T-cell (primary cell): ENCODE data around the gene LTBP3. TPM values are rescaled to one million over a fixed set of nuclear protein-coding genes. Genes with fewer than 3 reads are reported as not detected.

Experiments used
- ATAC-seq, 4 experiments: fragments of 200-7000 bp in 3 of 4; fragments of 150-1000 bp in 1 of 4; cut with Tn5 transposase; replicated peaks in 1 of 4; 1 replicate in 3 of 4; 2 replicates in 1 of 4; pipeline ENCODE4 v1.10.0; 2021; ENCODE audit warnings: moderate library complexity in 3 of 4, mild to moderate bottlenecking in 2 of 4, moderate number of reproducible peaks in 1 of 4
- CTCF ChIA-PET, 2 donors: fragments of 300-600 bp; sonication (Branson Sonifier 250); formaldehyde crosslinking; loops; one replicate each; lab custom pipeline; 2022; ENCODE audit warnings: antibody characterized with exemption in 2 of 2; lab: Charles Lee
- POLR2A ChIA-PET, 2 donors: fragments of 300-600 bp; sonication (Branson Sonifier 250); formaldehyde crosslinking; loops; one replicate each; lab custom pipeline; 2022; ENCODE audit warnings: antibody characterized with exemption in 2 of 2; lab: Charles Lee
- DNase-seq, 35 experiments: peaks; one replicate each; pipeline versions ENCODE4 v3.0.0 to v3.0.0-alpha.2; 2013 to 2023
- H3K27ac ChIP-seq: one replicate; pipeline ENCODE4 v1.5.1; 2013; ENCODE audit warnings: low read length
- H3K27me3 ChIP-seq, 2 experiments: replicated peaks in 1 of 2; 1 replicate in 1 of 2; 2 replicates in 1 of 2; pipeline versions ENCODE4 v1.6.1 to v1.7.0; 2013; ENCODE audit warnings: low read length in 1 of 2, mixed read lengths in 1 of 2; ENCODE audit not compliant: control insufficient read depth in 2 of 2, insufficient read depth in 2 of 2; ENCODE audit errors: extremely low read depth in 1 of 2
- H3K36me3 ChIP-seq, 2 donors: 1 replicate in 1 of 2; 2 replicates in 1 of 2; pipeline versions ENCODE4 v1.6.1 to v1.7.0; 2013; ENCODE audit warnings: low read length in 1 of 2; ENCODE audit not compliant: control insufficient read depth in 2 of 2, insufficient read depth in 1 of 2; ENCODE audit errors: extremely low read depth in 1 of 2
- H3K4me1 ChIP-seq, 2 experiments: 1 replicate in 1 of 2; 2 replicates in 1 of 2; pipeline versions ENCODE4 v1.6.1 to v1.7.0; 2013; ENCODE audit warnings: low read length in 2 of 2, mixed read lengths in 1 of 2; ENCODE audit not compliant: insufficient read depth in 2 of 2, control insufficient read depth in 1 of 2; ENCODE audit errors: extremely low read depth in 1 of 2
- H3K4me3 ChIP-seq, 2 donors: 1 replicate in 1 of 2; 2 replicates in 1 of 2; pipeline versions ENCODE4 v1.5.1 to v1.7.0; 2013; ENCODE audit warnings: mild to moderate bottlenecking in 2 of 2, low read length in 1 of 2, moderate library complexity in 1 of 2; ENCODE audit not compliant: control insufficient read depth in 1 of 2; ENCODE audit errors: extremely low read depth in 1 of 2
- H3K9me3 ChIP-seq: 2 replicates; pipeline ENCODE4 v1.7.0; 2013
- H3K27ac Mint-ChIP-seq, 2 donors: one replicate each; pipeline ENCODE4 v1.8.0; 2020 to 2021; ENCODE audit warnings: mild to moderate bottlenecking in 2 of 2, mixed read lengths in 2 of 2
- H3K27me3 Mint-ChIP-seq, 2 donors: one replicate each; pipeline ENCODE4 v1.8.0; 2021 to 2022; ENCODE audit warnings: mixed read lengths in 2 of 2
- H3K36me3 Mint-ChIP-seq: one replicate; pipeline ENCODE4 v1.8.0; 2021; ENCODE audit warnings: mixed read lengths
- H3K4me1 Mint-ChIP-seq, 3 donors: one replicate each; pipeline ENCODE4 v1.8.0; 2020 to 2022; ENCODE audit warnings: mixed read lengths in 3 of 3, mild to moderate bottlenecking in 1 of 3
- H3K4me3 Mint-ChIP-seq, 3 donors: one replicate each; pipeline ENCODE4 v1.8.0; 2020 to 2022; ENCODE audit warnings: mild to moderate bottlenecking in 3 of 3, mixed read lengths in 3 of 3, moderate library complexity in 3 of 3
- H3K9me3 Mint-ChIP-seq, 3 donors: one replicate each; pipeline ENCODE4 v1.8.0; 2020 to 2022; ENCODE audit warnings: mixed read lengths in 3 of 3
- WGBS: methylation state at CpG from one replicate; pipeline ENCODE4 v1.1.5; 2013; ENCODE audit warnings: missing lambda C conversion rate; ENCODE audit not compliant: insufficient coverage; 5-methylcytosine and 5-hydroxymethylcytosine counted together
- total RNA-seq, 35 experiments: library from RNA in 6 of 35; stranded (reverse) in 6 of 35; fragments of 120-200 nt in 1 of 35; gene quantifications; one replicate each; pipeline versions ENCODE4 v1.2.1 to v1.2.4 and lab custom pipeline; 2013 to 2026

The LTBP3 gene
- total RNA-seq, 5 donors from 2014 or later (not counting 1 experiment from before 2014, with no cell fraction given), result 200 to 364 (median 284) TPM

DNA sequence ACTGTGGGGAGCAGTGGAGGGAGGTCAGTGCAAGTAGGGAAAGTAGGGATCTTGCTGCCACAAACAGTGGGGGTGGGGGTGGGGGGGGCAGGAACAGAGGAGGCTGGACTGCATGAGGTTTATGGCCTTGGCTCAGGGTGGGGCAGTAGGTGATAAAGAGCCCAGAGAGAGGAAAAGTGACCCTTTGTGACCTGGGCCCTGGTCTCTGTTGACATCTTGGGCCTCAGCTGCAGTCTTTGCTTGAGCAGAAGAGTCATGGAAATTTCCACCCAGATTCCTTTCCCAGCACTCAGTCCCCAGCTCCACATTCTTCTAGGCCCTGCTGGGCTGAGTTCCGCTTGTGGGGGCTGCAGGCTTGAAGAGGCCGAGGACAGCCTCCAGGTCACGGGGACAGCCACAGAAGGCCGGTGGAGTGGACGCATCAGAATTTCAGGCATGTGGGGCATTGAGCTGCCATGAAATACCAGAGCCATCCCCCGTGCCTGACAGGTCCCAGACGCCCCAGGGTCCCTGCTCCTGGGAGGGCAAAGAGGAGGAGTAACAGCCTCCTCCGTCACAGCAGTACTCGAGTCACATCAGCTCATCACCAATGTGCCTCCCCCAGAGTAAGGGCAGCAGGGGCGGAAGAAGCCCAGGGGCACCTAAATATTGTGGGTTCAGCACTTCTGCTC, 69.0 kb downstream of the LTBP3 start:
- POLR2A ChIA-PET, result interaction anchor here in 1 of 2 donors (1.0 kb wide), 1 partner anchor 10 kb away, joined by 4 read pairs; the partner anchor contains the start of gene MALAT1
- H3K27ac ChIP-seq, result no peak overlapping the region
- no peak overlapping the region for H3K4me3 Mint-ChIP-seq

More for the DNA sequence above, 69.0 kb downstream of the LTBP3 start:
- CTCF ChIA-PET, result no interaction called here
- no peaks in the 10 kb centered on the region for H3K27me3 Mint-ChIP-seq
- no peaks in the 10 kb centered on the region for H3K9me3 Mint-ChIP-seq
- H3K4me1 ChIP-seq, result peaks cover 4 to 27% of the 10 kb centered on the region in 2 experiments
- H3K27ac Mint-ChIP-seq, result no peak overlapping the region
- peaks cover 17 to 39% (median 33%) of the 10 kb centered on the region in 3 donors for H3K4me1 Mint-ChIP-seq
- ATAC-seq (no peak), DNase-seq (no peak)
- H3K9me3 ChIP-seq, result no peaks in the 10 kb centered on the region
- no peaks in the 10 kb centered on the region for H3K36me3 Mint-ChIP-seq
- H3K27me3 ChIP-seq, result peaks cover 0 to 18% of the 10 kb centered on the region in 2 experiments
- 94% methylated on average over 7 of the region's 10 CpGs for WGBS
- H3K36me3 ChIP-seq, result no peaks in the 10 kb centered on the region
- no peak overlapping the region for H3K4me3 ChIP-seq

Other genes starting within 250 kb of the LTBP3 start
- 1 to 10 TPM in 2 of 5 donors, under 1 TPM in 3; 0.69 to 2.4 (median 0.79) TPM for gene CDC42EP2, start 243.5 kb downstream of the LTBP3 start, total RNA-seq
- 10 to 100 TPM; 57.9 to 95.4 (median 91.7) TPM for gene DPF2, start 224.5 kb downstream of the LTBP3 start, total RNA-seq
- 1 to 10 TPM in 2 of 5 donors, under 1 TPM in 3; 0.48 to 1.3 (median 0.92) TPM for gene TIGD3, start 203.6 kb downstream of the LTBP3 start, total RNA-seq
- gene SLC25A45, start 175.7 kb downstream of the LTBP3 start, total RNA-seq, result 10 to 100 TPM; 18.7 to 72.2 (median 22.6) TPM
- gene FRMD8, start 171.7 kb downstream of the LTBP3 start, total RNA-seq, result 10 to 100 TPM; 35.6 to 79.1 (median 77.8) TPM
- gene NEAT1, start 135.6 kb downstream of the LTBP3 start, total RNA-seq, result 1,000 to 10,000 TPM in 1 of 5 donors, 100 to 1,000 TPM in 4; 368 to 1,017 (median 906) TPM
- over 10,000 TPM; 21,382 to 33,585 (median 22,045) TPM for gene MALAT1, start 59.3 kb downstream of the LTBP3 start, total RNA-seq
- gene SCYL1, start 33.3 kb downstream of the LTBP3 start, total RNA-seq, result 10 to 100 TPM; 66.4 to 96.8 (median 76.8) TPM
- gene ZNRD2, start 12.1 kb upstream of the LTBP3 start, total RNA-seq, result 10 to 100 TPM; 32.5 to 36.9 (median 34.5) TPM
- gene FAM89B, start 14.2 kb upstream of the LTBP3 start, total RNA-seq, result 10 to 100 TPM; 36.3 to 72.9 (median 69.3) TPM
- 100 to 1,000 TPM; 115 to 170 (median 150) TPM for gene EHBP1L1, start 17.7 kb upstream of the LTBP3 start, total RNA-seq
- 1 to 10 TPM; 2.3 to 8.0 (median 3.6) TPM for gene KCNK7, start 37.4 kb upstream of the LTBP3 start, total RNA-seq
- gene MAP3K11, start 55.9 kb upstream of the LTBP3 start, total RNA-seq, result 100 to 1,000 TPM in 2 of 5 donors, 10 to 100 TPM in 3; 60.8 to 110 (median 84.0) TPM
- 10 to 100 TPM; 54.2 to 74.7 (median 66.8) TPM for gene PCNX3, start 57.4 kb upstream of the LTBP3 start, total RNA-seq
- gene SIPA1, start 79.7 kb upstream of the LTBP3 start, total RNA-seq, result 100 to 1,000 TPM; 179 to 285 (median 200) TPM
- 100 to 1,000 TPM; 155 to 302 (median 172) TPM for gene RELA, start 104.6 kb upstream of the LTBP3 start, total RNA-seq
- gene KAT5, start 153.9 kb upstream of the LTBP3 start, total RNA-seq, result 100 to 1,000 TPM in 4 of 5 donors, 10 to 100 TPM in 1; 99.9 to 111 (median 104) TPM
- 10 to 100 TPM; 35.8 to 77.4 (median 70.7) TPM for gene RNASEH2C, start 162.4 kb upstream of the LTBP3 start, total RNA-seq
- 10 to 100 TPM; 17.7 to 31.6 (median 30.1) TPM for gene AP5B1, start 222.6 kb upstream of the LTBP3 start, total RNA-seq
- under 1 TPM in 2 of 5 donors, not detected in 3; 0.12 to 0.13 TPM for gene OVOL1, start 228.7 kb upstream of the LTBP3 start, total RNA-seq